Large intestine (tissue), 3 donors: Measurements from ENCODE around the gene GSTO2. TPM values are rescaled to one million over a fixed set of nuclear protein-coding genes. Genes with fewer than 3 reads are reported as not detected.
A peak's percentile ranks its signal among the peaks of the same experiment; 100 is the strongest.

Experiments
- DNase-seq, 2 donors: peaks; one replicate each; pipeline versions ENCODE4 v3.0.0 to v3.0.0-alpha.2; 2013
- H3K27ac ChIP-seq: one replicate; pipeline ENCODE4 v1.5.1; 2013; ENCODE audit warnings: low read length
- H3K27me3 ChIP-seq: 2 replicates; pipeline ENCODE4 v1.6.1; 2013; ENCODE audit warnings: low read length; ENCODE audit not compliant: control insufficient read depth, insufficient read depth
- H3K36me3 ChIP-seq: 2 replicates; pipeline ENCODE4 v1.6.1; 2013; ENCODE audit warnings: low read length; ENCODE audit not compliant: control insufficient read depth, insufficient read depth
- H3K4me1 ChIP-seq: one replicate; pipeline ENCODE4 v1.6.1; 2013; ENCODE audit warnings: low read length; ENCODE audit not compliant: control insufficient read depth, insufficient read depth
- H3K4me3 ChIP-seq: one replicate; pipeline ENCODE4 v1.5.1; 2013; ENCODE audit warnings: low read length
- H3K9me3 ChIP-seq: one replicate; pipeline ENCODE4 v1.6.1; 2013; ENCODE audit warnings: mild to moderate bottlenecking, low read depth, low read length, moderate library complexity; ENCODE audit not compliant: control insufficient read depth
- WGBS: methylation state at CpG from one replicate; pipeline ENCODE4 v1.1.5; 2013; ENCODE audit warnings: low lambda C conversion rate; ENCODE audit not compliant: insufficient coverage; 5-methylcytosine and 5-hydroxymethylcytosine counted together
- polyA plus RNA-seq: library from polyadenylated mRNA; unstranded; fragments of 120-200 nt; gene quantifications from one replicate; pipeline ENCODE4 v1.2.1, GENCODE V29; 2013

GSTO2 gene
- polyA plus RNA-seq, 1 donor, result 35.7 TPM

DNA sequence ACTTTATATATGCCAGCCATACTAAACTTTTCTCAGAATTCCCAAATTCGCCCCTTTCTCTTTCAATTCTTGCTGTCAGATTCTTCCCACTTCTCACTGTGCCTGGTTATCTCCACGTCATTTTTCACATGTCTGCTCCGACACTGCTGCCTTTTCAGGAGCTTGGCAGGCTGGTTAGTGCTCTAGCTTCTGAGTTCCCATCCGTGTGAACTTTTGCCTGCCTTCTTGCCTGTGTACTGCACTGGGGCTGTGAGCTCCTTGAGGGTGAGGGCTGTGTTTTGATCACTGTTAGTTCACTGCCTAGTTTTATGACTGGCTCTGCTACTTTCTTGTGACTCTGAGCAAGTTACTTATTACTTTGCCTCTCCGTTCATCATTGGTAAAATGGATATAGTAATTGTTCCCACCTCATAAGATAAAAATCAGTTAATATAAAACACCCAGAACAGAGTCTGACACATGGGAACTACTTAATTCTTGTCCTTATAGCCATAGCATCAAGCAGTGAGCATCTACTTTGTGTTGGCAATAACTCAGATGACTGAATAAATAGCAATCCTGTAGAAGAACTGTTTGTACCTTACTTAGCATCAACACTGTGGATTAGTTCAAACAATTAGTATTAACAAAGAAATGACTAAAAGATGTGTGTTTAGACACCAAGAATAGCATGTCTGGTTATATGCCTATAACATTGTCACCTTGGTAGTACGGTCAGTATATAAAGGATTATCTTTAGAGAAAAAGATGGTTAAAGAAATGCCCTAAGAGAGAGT is 8.8 kb upstream of the GSTO2 start:
- no peak overlapping the region for H3K4me3 ChIP-seq
- H3K27me3 ChIP-seq, result no peaks in the 10 kb centered on the region
- 57% methylated on average over 5 of the region's 6 CpGs for WGBS
- peaks cover 34% of the 10 kb centered on the region for H3K4me1 ChIP-seq
- H3K36me3 ChIP-seq, result peaks cover 47% of the 10 kb centered on the region
- DNase-seq, result peak in 1 of 2 donors; percentile 62
- H3K9me3 ChIP-seq, result no peaks in the 10 kb centered on the region
- peak overlapping the region; percentile 46 for H3K27ac ChIP-seq

DNA sequence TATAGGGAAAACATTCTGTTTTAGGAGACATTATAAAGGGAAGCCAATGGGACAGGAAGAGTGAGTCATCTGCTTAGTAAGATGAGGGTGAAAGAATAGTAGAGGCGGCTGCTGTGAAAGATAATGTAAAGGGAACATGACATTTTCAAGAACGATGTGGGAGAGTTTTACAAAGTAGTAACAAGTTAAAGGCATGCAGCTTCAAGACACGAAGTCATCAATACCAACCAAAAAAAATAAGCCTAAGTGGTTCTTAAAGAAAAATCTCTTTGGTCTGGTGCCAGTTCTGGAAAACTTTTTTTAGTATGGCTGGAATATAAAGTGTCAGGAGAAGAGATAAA is 8.2 kb upstream of the GSTO2 start:
- no CpG with 5 or more reads among the region's 3 CpGs for WGBS
- DNase-seq, result no peak
- H3K9me3 ChIP-seq, result no peaks in the 10 kb centered on the region
- H3K4me3 ChIP-seq, result no peak overlapping the region
- no peaks in the 10 kb centered on the region for H3K27me3 ChIP-seq
- H3K4me1 ChIP-seq, result peaks cover 34% of the 10 kb centered on the region
- peaks cover 48% of the 10 kb centered on the region for H3K36me3 ChIP-seq
- peak overlapping the region; percentile 46 for H3K27ac ChIP-seq

DNA sequence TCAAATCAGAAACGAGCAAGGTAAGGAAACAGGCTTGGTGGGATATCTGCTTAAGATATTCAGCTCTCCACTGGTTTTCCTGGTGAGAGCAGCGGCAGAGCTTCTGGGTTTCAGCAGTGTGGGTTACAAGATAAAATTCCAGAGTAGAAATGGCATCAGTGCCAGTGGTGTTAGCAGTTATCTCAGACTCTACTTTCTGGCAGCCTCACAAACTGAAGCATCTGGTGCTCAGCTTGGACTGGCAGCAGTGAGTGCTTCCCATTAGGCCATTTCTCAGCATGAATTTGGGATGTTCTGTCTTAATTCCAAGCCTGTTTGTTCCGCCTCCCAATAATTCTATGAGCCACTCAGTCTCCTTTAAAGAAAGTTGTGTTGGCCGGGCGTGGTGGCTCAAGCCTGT is 6.9 kb upstream of the GSTO2 start:
- Histone ChIP-seq H3K4me3 (no peak overlapping the region), H3K4me1 (peaks cover 34% of the 10 kb centered on the region), H3K27me3 (no peaks in the 10 kb centered on the region), H3K9me3 (no peaks in the 10 kb centered on the region), H3K27ac (no peak overlapping the region), H3K36me3 (peaks cover 56% of the 10 kb centered on the region)
- DNase-seq, result no peak
- no CpG with 5 or more reads among the region's 5 CpGs for WGBS

DNA sequence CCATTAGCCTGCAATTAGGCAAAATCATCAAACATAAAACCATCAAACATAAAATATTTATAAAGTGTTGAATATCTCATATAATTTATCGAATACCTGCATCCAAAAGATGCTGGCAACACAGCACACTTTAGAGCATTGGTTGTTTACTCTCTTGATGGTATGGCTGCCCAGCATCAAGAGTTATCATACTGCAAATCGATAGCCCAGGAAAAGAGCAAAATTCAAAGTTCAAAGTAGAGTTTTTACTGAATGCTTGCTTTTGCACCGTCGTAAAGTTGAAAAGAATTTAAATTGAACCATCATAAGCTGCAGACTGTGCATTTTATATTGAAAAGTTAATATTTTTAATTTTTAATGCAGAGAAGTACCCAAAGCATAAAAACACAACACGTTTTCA is 4.2 kb upstream of the GSTO2 start:
- H3K4me1 ChIP-seq, result peaks cover 15% of the 10 kb centered on the region
- H3K36me3 ChIP-seq, result peaks cover 51% of the 10 kb centered on the region
- peak overlapping the region; percentile 7 for H3K27ac ChIP-seq
- no peaks in the 10 kb centered on the region for H3K27me3 ChIP-seq
- peak in 1 of 2 donors; percentile 47 for DNase-seq
- WGBS, result no CpG with 5 or more reads among the region's 5 CpGs
- no peaks in the 10 kb centered on the region for H3K9me3 ChIP-seq
- no peak overlapping the region for H3K4me3 ChIP-seq

DNA sequence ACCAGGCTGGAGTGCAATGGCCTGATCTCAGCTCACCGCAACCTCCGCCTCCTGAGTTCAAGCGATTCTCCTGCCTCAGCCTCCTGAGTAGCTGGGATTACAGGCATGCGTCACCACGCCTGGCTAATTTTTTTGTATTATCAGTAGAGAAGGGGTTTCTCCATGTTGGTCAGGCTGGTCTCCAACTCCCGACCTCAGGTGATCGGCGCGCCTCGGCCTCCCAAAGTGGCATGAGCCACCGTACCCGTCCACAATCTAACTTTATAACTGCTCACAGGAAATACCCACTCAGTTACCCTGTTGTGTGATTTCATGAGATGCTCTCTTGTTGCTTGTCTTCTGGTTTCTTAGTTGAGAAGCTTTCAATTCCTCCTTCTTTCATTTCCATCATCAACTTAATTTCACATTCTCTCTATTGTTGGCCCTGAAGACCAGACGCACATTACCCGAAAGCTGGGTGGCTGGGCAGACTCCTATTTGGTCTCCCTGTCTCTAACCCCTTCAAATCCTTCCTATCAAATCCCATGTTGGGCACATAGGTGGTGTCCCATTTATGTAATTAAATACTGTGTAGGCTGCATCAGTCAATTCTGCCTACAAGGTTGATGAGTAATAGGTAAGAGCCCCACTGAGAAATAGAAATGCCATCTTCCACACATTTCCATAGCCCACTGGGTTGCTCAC is 1.1 kb upstream of the GSTO2 start:
- Histone ChIP-seq H3K4me1 (peaks cover 7% of the 10 kb centered on the region), H3K27me3 (no peaks in the 10 kb centered on the region), H3K4me3 (peak overlapping the region; percentile 70), H3K9me3 (no peaks in the 10 kb centered on the region), H3K36me3 (peaks cover 23% of the 10 kb centered on the region), H3K27ac (peak overlapping the region; percentile 65)
- no CpG with 5 or more reads among the region's 14 CpGs for WGBS
- no peak for DNase-seq

DNA sequence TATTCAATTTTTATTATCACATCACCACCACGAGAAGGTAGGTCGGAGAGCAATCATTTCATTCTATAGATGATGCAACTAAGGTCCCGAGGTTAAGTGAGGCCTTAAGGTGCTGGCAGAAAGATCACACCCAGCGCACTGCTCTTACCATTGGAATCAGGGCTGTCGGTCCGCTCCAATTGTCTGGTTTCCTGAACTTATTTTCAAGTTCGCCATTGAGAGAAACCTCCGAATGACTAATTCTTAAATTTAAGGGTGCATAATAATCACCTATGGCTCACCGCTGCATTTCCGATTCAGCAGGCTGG is 625 bp upstream of the GSTO2 start:
- H3K9me3 ChIP-seq, result no peaks in the 10 kb centered on the region
- peak overlapping the region; percentile 65 for H3K27ac ChIP-seq
- DNase-seq, result peak in 1 of 2 donors; percentile 45
- H3K4me3 ChIP-seq, result peak overlapping the region; percentile 70
- H3K36me3 ChIP-seq, result peaks cover 22% of the 10 kb centered on the region
- no CpG with 5 or more reads among the region's 10 CpGs for WGBS
- H3K27me3 ChIP-seq, result no peaks in the 10 kb centered on the region
- H3K4me1 ChIP-seq, result peaks cover 7% of the 10 kb centered on the region

DNA sequence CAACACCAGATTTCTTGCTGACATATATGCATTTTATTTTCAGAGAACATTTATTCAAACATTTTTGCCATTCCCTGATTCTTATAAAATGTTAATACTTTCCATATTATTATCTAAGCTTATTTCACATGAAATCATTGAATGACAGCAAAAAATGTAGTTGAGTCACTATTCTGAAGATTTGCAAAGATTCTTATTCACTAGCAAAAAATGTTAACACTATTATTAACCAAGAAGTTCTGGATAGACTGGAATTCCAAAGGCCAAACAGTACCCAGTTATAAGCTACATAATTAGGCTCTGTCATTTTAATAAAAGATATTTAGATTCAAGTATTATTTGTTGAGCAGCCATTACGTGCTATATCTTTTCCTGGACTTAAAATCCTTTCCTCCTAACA is 4.3 kb downstream of the GSTO2 start:
- Histone ChIP-seq H3K4me3 (no peak overlapping the region), H3K36me3 (peaks cover 3% of the 10 kb centered on the region), H3K27me3 (no peaks in the 10 kb centered on the region), H3K4me1 (peaks cover 10% of the 10 kb centered on the region), H3K9me3 (no peaks in the 10 kb centered on the region), H3K27ac (no peak overlapping the region)
- 88% methylated on average over 1 of the region's 1 CpG for WGBS
- no peak for DNase-seq

DNA sequence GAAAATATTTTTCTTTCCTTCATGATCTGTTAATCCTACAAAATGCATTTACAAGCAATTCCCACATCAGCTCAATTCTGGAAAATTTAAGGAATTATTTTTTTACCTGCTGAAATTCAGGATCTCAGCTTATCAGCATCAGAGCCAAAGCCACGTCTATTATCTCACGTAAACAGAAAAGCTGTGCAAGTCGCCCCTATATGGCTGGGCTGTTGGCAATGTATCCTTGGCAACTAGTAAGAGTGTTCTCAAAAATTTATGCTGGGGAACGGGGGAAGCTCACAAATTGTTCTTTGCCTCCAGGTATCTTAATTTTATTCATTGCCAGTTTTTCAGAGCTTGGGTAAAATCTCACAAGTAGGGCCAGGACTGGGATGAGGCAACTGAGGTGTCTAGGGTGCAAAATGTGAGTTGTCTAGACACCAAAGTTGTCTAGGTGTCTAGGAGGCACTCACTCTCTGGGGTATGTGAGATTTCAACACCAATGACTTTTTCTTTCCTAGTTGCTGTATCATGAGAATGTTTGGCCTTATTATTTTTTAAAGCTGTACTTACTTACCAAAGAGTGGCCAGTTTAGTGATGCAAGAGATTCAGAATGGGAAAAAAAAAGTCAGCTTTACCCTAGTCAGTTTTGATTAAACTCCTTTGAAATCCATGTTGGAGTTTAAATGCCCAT is 5.1 kb downstream of the GSTO2 start:
- Histone ChIP-seq H3K4me3 (peak overlapping the region; percentile 77), H3K27ac (no peak overlapping the region)
- 20% methylated on average over 1 of the region's 4 CpGs for WGBS

DNA sequence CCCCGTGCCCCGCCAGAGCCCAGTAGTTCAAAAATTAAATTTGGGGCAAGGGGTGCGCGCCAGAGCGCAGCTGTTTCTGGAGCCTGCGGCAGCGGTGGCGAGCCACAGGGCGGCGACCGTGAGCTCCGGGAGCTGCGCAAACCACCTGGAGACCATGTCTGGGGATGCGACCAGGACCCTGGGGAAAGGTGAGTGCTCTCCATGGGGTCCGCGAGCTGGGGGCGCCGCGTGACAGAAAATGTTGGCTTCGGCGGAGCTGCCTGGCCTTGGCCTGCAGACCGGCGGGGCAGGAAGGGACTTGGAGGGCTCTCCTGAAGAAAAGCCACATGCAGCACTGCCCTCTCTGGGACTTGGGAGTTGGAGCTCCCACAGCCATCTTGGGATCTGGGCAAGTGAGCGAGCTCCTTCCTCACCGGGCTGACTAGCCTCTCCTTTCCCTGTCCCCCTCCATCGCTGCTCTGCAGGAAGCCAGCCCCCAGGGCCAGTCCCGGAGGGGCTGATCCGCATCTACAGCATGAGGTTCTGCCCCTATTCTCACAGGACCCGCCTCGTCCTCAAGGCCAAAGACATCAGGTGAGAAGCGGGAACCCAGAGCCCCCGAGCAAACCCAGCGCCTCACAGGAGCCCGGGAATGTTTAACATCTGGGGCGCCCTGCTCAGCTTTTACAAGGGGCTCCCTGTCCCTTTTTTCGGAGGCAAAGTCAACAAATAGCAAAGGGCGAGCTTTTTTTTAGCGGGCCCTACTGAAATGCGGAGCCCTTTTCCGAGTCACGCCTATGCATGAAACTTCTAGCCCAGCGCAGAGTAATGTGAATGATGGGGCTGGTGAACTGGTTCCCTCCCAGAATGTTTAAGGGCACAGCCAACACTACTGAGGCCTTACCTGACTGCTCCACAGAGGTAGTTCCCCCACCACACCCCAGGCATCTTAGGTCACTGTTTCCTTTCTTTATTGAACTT is 6.1 kb downstream of the GSTO2 start:
- WGBS, result no CpG with 5 or more reads among the region's 42 CpGs
- peak overlapping the region; percentile 77 for H3K4me3 ChIP-seq
- peaks cover 10% of the 10 kb centered on the region for H3K4me1 ChIP-seq
- peaks cover 13% of the 10 kb centered on the region for H3K36me3 ChIP-seq
- peak in 1 of 2 donors; percentile 89 for DNase-seq
- H3K27ac ChIP-seq, result peak overlapping the region; percentile 73
- no peaks in the 10 kb centered on the region for H3K9me3 ChIP-seq
- no peaks in the 10 kb centered on the region for H3K27me3 ChIP-seq

More for the DNA sequence above, 5.1 kb downstream of the GSTO2 start:
- Histone ChIP-seq H3K27me3 (no peaks in the 10 kb centered on the region), H3K4me1 (peaks cover 10% of the 10 kb centered on the region), H3K36me3 (peaks cover 5% of the 10 kb centered on the region), H3K9me3 (no peaks in the 10 kb centered on the region)
- DNase-seq, result no peak

DNA sequence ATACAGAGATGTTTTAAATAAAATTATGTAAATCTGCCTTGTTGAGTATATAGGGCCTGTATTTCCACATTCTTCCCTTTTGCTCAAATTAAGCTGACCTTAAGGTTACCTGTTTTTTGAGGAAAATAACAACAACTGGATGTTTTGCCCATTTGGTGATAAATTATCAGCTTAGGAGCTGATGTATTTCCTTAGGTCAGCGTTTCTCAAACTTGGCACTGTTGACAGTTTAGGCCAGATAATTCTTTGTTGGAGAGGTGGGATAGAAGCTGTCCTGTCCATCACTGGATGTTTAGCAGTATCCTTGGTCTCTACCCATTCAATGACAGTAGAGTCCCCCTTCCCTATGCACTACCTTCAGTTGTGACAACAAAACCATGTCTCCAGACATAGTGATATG is 7.2 kb downstream of the GSTO2 start:
- Histone ChIP-seq H3K4me3 (no peak overlapping the region), H3K36me3 (peaks cover 17% of the 10 kb centered on the region), H3K27ac (no peak overlapping the region), H3K4me1 (peaks cover 10% of the 10 kb centered on the region), H3K9me3 (no peaks in the 10 kb centered on the region), H3K27me3 (no peaks in the 10 kb centered on the region)
- no peak for DNase-seq
- 60% methylated on average over 1 of the region's 1 CpG for WGBS
